NAMALWA (cell line): ENCODE results near the gene TMEM130.
"Not testable (repeated sequence)": the region's sequence is repeated elsewhere in the genome, so short reads cannot be mapped to it uniquely, and the experiment has no call there.

ENCODE experiments used
- DNase-seq: peaks from one replicate; pipeline ENCODE4 v3.0.0-alpha.2; 2015; ENCODE audit warnings: low spot score

Gene TMEM130

GRCh38 chr7:98877146-98877545 is 7.3 kb upstream of the TMEM130 start:
- no peak for DNase-seq

- DNase-seq = no peak
Observed at GRCh38 chr7:98875501-98875900, 5.7 kb upstream of the TMEM130 start.

GRCh38 chr7:98874942-98875341 is 5.1 kb upstream of the TMEM130 start:
- no peak for DNase-seq

GRCh38 chr7:98873610-98874009 is 3.8 kb upstream of the TMEM130 start:
- not testable (repeated sequence) for DNase-seq

- DNase-seq = peak; percentile 81
Observed at GRCh38 chr7:98872328-98872924, 2.6 kb upstream of the TMEM130 start.

- DNase-seq = no peak
Observed at GRCh38 chr7:98870807-98871491, 1.1 kb upstream of the TMEM130 start.

- DNase-seq = peak; percentile 83
Observed at GRCh38 chr7:98870121-98870651, 372 bp upstream of the TMEM130 start.

GRCh38 chr7:98869027-98869596 is 702 bp downstream of the TMEM130 start:
- no peak for DNase-seq

- no peak for DNase-seq
Observed at GRCh38 chr7:98868450-98868849, 1.4 kb downstream of the TMEM130 start.

GRCh38 chr7:98866765-98867164 is 3.0 kb downstream of the TMEM130 start:
- DNase-seq = no peak

- no peak for DNase-seq
Observed at GRCh38 chr7:98866351-98866750, 3.5 kb downstream of the TMEM130 start.

- no peak for DNase-seq
Observed at GRCh38 chr7:98864731-98865453, 4.9 kb downstream of the TMEM130 start.

- no peak for DNase-seq
Observed at GRCh38 chr7:98863601-98864000, 6.2 kb downstream of the TMEM130 start.

- DNase-seq = no peak
Observed at GRCh38 chr7:98862716-98863420, 6.9 kb downstream of the TMEM130 start.

GRCh38 chr7:98862203-98862602 is 7.6 kb downstream of the TMEM130 start:
- no peak for DNase-seq

- no peak for DNase-seq
Observed at GRCh38 chr7:98860071-98860470, 9.7 kb downstream of the TMEM130 start.

- DNase-seq = no peak
Observed at GRCh38 chr7:98855610-98856422, 14.0 kb downstream of the TMEM130 start.

- no peak for DNase-seq
Observed at GRCh38 chr7:98852826-98853225, 17.0 kb downstream of the TMEM130 start.

GRCh38 chr7:98848918-98849317 is 20.9 kb downstream of the TMEM130 start:
- no peak for DNase-seq

- not testable (repeated sequence) for DNase-seq
Observed at GRCh38 chr7:98842552-98842951, 27.3 kb downstream of the TMEM130 start.
